NCI-H2227 treated with DMSO at 0.1 percent for 48 hours (cell line): ENCODE measurements around the gene IL36RN.

Experiments used
- DNase-seq: peaks from one replicate; lab custom pipeline; 2025; lab: John Stamatoyannopoulos, UW

Gene IL36RN

GRCh38 chr2:113102133-113102532 lies 43.1 kb downstream of the IL36RN start:
- DNase-seq, result no peak

GRCh38 chr2:113103277-113103676 lies 44.3 kb downstream of the IL36RN start:
- DNase-seq, result no peak

GRCh38 chr2:113104054-113104611 lies 45.1 kb downstream of the IL36RN start:
- DNase-seq, result no peak

GRCh38 chr2:113105047-113105785 lies 46.2 kb downstream of the IL36RN start:
- DNase-seq, result no peak

- no peak for DNase-seq
These were observed 52.1 kb downstream of the IL36RN start for GRCh38 chr2:113111121-113111520.

- no peak for DNase-seq
These were observed 52.9 kb downstream of the IL36RN start for GRCh38 chr2:113111823-113112287.

GRCh38 chr2:113112441-113112840 lies 53.4 kb downstream of the IL36RN start:
- no peak for DNase-seq

GRCh38 chr2:113112871-113113270 lies 53.9 kb downstream of the IL36RN start:
- no peak for DNase-seq

GRCh38 chr2:113113807-113114206 lies 54.8 kb downstream of the IL36RN start:
- DNase-seq, result no peak
